NCI-H2227 treated with DMSO at 0.1 percent for 48 hours (cell line): ENCODE measurements around the gene TMEM120B.
"Not testable (repeated sequence)": the region's sequence is repeated elsewhere in the genome, so short reads cannot be mapped to it uniquely, and the experiment has no call there.

Experiments
- DNase-seq: peaks from one replicate; lab custom pipeline; 2025; lab: John Stamatoyannopoulos, UW

The TMEM120B gene

DNA sequence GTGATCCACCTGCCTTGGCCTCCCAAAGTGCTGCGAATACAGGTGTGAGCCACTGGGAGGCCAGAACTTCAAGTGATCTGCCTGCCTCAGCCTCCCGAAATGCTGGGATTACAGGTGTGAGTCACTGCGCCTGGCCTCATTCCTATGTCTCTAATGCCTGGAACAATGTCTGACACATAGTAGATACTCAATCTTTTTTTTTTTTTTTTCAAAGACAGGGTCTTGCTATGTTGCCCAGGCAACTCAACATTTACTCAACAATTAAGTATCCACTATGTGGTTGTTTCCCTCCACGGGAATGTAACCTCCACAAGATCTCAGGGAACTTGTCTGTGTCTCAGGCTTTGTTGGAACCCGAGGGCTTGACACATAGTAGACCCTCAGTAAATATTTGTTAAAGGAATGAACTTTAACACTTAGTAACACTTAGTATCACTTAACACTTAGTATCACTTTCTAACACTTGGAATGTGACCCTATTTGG, 3.0 kb upstream of the TMEM120B start:
- no peak for DNase-seq

DNA sequence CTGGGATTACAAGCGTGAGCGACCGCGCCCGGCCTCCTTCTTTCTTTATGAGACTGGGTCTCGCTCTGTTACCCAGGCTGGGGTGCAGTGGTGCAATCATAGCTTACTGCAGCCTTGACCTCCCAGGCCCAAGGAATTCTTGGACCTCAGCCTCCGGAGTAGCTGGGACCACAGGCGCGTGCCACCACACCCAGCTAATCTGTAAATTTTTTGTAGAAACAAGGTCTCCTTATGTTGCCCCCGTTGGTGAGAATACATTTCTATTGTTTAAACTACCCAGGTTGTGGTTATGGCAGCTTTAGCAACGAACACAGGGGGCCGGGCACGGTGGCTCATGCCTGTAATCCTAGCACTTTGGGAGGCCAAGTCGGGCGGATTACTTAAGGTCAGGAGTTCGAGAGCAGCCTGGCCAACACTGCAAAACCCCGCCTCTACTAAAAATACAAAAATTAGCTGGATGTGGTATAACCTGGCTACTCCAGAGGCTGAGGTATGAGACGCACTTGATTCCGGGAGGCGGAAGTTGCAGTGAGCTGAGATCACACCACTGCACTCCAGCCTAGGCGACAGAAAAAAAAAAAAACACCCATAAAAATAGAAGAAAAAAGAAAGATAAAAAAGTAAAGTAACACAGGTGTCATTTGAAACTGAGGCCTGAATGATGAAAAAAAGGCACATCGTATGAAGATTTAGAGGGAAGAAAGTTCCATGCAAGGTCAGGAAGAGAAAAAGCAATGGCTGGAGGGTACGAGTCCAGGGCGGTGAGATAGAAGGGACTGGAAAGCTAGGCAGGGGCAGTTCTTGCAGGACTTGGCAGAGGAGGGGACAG, 977 bp upstream of the TMEM120B start:
- no peak for DNase-seq

- peak; percentile 26 for DNase-seq
These were observed 427 bp upstream of the TMEM120B start for GRCh38 chr12:121712190-121712460.

DNA sequence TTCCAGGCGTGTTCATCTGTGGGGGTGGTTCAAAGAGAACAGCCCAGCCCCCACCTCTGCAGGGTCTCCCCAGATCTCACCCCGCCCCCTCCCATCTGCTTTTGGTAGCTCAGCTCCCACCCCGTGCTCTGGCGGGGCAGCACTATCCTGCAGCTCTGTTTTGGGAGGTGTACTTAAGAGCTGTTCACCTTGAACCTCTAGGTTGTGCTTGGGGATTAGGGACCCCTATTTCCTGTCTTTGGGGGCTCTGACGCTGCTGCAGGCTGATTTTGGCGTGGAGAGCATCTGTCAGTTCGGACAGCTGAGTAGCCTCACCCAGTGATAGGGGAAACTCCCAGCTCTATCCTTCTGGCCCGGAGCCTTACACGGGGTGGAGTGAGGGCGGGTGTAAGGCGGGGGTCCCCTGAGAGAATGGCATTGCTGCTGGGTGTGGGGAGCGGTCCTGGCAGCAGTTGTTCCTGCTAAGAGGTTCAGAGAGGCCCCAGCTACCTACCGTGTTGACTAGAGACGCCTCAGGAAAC, 765 bp downstream of the TMEM120B start:
- DNase-seq = no peak

DNA sequence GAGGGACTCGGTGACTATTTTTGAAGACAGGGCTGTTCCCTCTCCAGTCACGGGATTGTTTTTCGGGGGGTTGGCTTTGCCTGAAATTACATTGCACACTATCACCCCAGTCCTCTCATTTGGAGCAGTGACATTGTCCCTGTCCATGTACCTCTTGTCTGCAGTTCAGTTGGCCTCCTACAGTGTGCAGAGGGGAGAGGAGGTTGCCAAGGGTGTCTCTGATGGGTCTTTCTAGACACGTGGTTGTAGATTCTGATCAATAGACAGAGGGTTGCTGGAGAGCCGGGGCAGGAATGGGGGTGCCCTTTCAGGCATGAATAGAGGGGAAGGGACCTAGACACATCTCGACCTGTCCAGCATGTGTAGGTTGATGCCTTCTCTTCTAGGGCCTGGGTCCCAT, 1.2 kb downstream of the TMEM120B start:
- no peak for DNase-seq

- not testable (repeated sequence) for DNase-seq
These were observed 2.5 kb downstream of the TMEM120B start for GRCh38 chr12:121715055-121715454.

GRCh38 chr12:121715862-121716435, 3.4 kb downstream of the TMEM120B start:
- no peak for DNase-seq

- DNase-seq = no peak
These were observed 4.6 kb downstream of the TMEM120B start for GRCh38 chr12:121717041-121717699.

DNA sequence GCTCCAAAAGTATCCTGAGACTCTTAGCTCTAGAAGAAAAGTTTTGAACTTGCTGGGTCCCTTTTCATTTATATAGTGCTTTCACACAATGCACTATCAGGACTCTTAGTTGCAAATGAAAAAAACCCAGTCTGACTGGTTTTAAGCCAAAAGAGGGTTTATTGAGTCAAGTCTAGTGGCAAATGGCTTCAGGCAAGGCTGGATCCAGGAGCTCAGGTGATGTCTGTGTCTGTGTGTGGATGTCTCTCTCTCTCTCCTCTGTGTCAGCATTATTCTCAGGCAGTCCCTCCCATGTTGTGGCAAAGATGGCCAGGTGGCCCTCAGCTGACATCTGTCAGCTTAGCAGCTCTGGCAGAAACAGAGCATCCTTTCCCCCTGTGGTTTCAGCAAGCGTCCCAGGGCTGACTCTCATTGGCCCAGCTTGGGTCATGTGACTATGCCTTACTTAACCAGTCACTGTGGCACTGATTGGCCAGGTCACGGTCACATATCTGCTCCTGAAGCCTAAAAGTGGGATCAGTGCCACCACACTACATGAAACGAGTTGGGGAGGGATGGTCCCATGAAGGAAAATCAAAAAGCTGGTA, 6.2 kb downstream of the TMEM120B start:
- DNase-seq = no peak

DNA sequence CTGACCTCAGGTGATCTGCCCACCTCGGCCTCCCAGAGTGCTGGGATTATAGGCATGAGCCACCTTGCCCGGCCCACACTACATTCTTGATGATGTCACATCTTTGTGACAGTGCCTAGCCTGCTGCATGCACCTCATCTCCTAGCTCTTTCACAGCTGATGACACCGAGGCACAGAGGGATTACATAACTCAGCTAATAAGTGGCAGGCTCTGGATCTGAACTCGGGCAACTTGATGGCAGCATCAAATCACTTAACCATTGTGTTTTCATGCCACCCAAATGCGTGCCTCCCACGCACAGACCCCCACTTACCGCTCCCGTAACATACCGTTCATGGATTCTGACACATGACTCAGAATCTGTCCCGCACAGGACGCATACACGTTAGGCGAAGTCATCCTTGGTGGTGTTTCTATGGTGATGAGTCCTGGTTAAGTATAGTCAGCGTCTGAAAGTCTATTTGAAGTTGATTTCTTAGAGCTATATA, 7.4 kb downstream of the TMEM120B start:
- no peak for DNase-seq

DNA sequence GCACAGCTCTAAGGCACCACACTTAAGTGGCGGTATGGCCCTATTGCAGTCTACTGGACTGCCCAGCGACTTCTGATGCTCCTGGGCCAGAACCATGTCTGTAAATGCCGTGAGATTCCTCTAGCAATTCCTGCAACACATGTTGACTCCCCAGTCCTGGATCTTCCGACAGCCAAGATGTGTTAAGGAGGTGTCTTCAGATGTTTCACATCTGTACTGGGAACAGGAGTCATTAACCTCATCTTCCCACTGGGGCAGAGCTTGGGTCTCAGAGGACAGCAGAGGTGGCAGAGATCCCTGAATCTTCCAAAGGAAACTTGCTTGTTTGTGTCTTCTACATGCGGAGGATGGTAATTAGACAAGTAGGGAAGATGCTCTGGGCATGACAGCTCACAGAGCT, 8.2 kb downstream of the TMEM120B start:
- no peak for DNase-seq

DNA sequence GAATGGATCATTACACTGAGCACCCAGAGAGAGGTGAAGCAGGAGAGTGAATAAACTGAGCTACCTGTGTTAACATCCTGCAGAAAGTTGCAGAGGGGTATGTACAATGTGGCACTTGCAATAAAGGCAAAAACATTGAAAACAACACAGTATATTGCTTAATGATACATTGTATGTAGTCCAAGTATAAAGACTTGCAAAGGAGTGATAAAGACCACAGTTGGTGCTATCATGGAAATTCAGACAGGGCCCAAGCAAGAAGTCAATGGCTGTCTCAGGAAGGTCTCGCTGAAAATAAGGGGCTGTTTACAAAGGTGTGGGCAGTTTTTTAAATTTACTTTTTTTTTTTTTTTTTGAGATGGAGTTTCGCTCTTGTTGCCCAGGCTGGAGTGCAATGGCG, 10.0 kb downstream of the TMEM120B start:
- no peak for DNase-seq

DNA sequence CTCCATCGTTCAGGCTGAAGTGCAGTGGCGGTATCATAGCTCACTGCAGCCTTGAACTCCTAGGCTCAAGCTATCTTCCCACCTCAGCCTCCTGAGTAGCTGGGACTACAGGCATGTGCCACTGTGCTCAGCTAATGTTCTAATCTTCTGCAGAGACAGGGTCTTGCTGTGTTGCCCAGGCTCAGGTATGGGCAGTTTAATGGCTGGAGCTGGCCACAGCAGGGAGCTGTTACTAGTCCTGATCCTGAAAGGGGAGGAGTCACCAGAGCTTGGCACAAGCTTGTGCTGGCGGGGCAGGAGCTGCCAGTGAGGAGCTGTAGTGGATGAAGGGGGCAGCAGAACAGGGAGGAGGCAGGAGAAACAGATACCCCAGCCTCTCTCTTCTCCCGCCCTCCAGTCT, 10.6 kb downstream of the TMEM120B start:
- no peak for DNase-seq

GRCh38 chr12:121724925-121725324, 12.4 kb downstream of the TMEM120B start:
- no peak for DNase-seq

GRCh38 chr12:121725423-121725822, 12.9 kb downstream of the TMEM120B start:
- DNase-seq = no peak

DNA sequence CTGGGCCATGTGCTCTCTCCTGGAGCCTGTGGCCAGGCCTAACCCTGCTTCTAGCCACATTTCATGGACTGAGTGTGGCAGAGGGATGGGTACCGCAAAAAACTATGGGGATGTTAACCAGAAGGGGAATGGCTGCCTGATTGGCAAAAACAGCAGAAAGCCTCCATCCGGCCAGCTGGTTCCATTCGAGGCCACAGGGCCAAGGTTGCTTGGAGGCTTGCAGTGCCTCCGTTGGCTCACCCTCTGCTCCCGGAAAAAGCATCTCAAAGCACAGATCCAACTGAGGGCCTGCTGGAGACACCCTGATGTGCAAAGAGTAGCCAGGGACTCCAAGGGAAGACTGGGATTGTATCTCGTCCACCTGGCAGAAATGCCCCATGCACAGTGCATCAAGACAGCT, 16.5 kb downstream of the TMEM120B start:
- DNase-seq = no peak

DNA sequence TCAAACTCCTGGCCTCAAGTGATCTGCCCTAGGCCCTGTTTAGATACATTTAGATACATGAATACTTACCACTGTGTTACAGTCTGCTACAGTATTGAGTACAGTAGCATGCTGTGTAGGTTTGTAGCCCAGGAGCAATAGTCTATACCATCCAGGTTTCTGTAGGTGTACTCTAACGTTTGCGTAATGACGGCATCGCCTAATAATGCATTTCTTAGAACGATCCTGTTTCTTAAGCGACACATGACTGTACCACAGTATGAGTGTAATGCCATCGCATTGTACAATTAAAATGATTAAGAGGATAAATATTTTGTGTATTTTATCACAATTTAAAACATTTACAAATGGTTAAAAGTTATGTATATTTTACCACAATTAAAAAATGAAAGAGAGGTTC, 18.9 kb downstream of the TMEM120B start:
- DNase-seq = no peak

DNA sequence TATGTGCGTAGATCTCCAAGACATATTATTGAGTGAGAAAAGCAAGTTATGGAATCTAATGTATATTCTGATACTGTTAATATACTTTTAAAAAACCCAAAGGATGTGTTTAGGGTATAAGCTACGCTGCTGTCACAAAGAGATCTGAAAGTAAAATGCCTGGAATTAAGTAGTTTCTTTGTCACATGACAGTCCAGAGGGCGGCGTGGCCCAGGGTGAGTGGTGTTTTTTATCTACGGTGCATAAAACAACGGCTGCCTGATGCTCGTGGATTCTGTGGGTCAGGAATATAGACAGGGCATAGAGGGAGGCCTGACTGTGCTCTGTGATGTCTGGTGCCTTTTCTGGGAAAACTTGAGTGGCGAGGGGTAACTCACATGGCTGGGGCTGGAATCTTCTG, 21.3 kb downstream of the TMEM120B start:
- no peak for DNase-seq

- no peak for DNase-seq
These were observed 25.8 kb downstream of the TMEM120B start for GRCh38 chr12:121738340-121738858.

- no peak for DNase-seq
These were observed 28.3 kb downstream of the TMEM120B start for GRCh38 chr12:121740847-121741246.

GRCh38 chr12:121741743-121742142, 29.2 kb downstream of the TMEM120B start:
- no peak for DNase-seq

GRCh38 chr12:121745545-121745944, 33.0 kb downstream of the TMEM120B start:
- not testable (repeated sequence) for DNase-seq
